ENCODE data around the gene USP9X. TPM values are rescaled to one million over a fixed set of nuclear protein-coding genes. Genes with fewer than 3 reads are reported as not detected.
A peak's percentile ranks its signal among the peaks of the same experiment; 100 is the strongest.

The USP9X gene
- total RNA-seq, 1 donor from 2014 or later, result 75.6 TPM

DNA sequence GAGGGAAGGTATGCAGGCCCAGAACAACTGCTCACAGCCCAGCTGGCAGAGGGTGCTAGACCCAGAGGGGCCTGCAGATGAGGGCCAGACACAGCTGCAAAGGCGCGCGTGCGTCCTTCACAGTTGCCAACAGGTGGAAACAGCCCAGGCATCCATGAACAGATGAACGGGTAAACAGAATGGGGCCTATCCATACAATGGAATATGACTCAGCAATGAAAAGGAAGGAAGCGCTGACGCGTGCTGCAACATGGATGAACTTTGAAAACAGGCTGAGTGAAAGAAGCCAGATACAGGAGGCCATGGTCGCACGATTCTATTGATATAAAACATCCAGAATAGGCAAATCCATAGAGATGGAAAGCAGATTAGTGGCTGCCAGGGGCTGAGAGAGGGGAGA lies 165.6 kb downstream of the USP9X start:
- Histone ChIP-seq H3K27me3 (ENCODE audit: low read depth) (no peaks in the 10 kb centered on the region), H3K9me3 (no peaks in the 10 kb centered on the region), H3K36me3 (no peaks in the 10 kb centered on the region), H3K4me3 (no peak overlapping the region), H3K27ac (no peak overlapping the region), H3K4me1 (no peaks in the 10 kb centered on the region)
- intact Hi-C loops (cut with DNase I), result no loop called here
- ATAC-seq (no peak), DNase-seq (no peak)
- TF ChIP-seq, protein P1, sequence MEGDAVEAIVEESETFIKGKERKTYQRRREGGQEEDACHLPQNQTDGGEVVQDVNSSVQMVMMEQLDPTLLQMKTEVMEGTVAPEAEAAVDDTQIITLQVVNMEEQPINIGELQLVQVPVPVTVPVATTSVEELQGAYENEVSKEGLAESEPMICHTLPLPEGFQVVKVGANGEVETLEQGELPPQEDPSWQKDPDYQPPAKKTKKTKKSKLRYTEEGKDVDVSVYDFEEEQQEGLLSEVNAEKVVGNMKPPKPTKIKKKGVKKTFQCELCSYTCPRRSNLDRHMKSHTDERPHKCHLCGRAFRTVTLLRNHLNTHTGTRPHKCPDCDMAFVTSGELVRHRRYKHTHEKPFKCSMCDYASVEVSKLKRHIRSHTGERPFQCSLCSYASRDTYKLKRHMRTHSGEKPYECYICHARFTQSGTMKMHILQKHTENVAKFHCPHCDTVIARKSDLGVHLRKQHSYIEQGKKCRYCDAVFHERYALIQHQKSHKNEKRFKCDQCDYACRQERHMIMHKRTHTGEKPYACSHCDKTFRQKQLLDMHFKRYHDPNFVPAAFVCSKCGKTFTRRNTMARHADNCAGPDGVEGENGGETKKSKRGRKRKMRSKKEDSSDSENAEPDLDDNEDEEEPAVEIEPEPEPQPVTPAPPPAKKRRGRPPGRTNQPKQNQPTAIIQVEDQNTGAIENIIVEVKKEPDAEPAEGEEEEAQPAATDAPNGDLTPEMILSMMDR (IDR thresholded peaks at IDR 0.05), result no peak

DNA sequence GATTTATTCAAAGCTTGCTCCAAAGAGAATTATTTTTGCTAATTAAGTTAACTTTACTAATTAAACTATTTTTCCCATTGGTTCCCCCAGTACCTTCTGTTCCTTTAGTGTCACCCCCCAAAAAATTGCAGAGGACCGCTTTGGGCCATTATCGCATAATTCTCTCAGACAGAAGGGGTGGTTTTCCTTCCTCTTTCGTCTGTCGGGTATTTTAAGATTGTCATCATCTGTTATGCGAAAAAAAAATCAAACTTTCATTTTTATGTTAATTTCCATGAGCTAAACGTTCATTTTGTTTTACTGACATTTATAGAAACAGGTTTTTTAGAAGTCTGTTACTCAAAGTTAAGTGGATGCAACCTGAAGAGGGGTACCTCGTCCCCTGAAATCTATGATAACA lies 172.6 kb downstream of the USP9X start:
- no peaks in the 10 kb centered on the region for H3K36me3 ChIP-seq
- intact Hi-C loops (cut with DNase I), result no loop called here
- H3K9me3 ChIP-seq, result no peaks in the 10 kb centered on the region
- ATAC-seq, result no peak
- no peak overlapping the region for H3K4me3 ChIP-seq
- no peaks in the 10 kb centered on the region for H3K27me3 ChIP-seq (ENCODE audit: low read depth)
- DNase-seq, result no peak
- no peak overlapping the region for H3K27ac ChIP-seq
- no peaks in the 10 kb centered on the region for H3K4me1 ChIP-seq
- TF ChIP-seq, protein P1 (IDR thresholded peaks at IDR 0.05), result no peak

DNA sequence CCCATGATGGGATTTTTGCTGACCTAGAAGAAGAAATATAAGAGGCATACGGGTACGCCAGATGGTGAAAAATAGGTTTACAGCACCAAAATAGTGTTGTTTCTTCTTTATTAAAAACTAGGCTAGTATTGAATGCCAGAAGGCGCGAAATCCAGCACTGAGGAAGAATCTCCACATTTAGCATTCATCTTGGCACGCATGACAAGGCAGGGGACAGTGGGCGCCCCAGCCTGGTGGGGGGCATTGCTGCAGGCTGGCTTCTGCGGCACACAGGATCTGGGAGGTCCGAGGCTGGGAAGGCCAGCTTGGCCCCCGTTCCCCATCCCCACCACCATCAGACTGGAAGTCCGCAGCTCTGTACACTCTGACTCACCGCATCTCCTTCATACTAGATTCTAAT lies 173.0 kb downstream of the USP9X start:
- Histone ChIP-seq H3K36me3 (no peaks in the 10 kb centered on the region), H3K4me3 (no peak overlapping the region), H3K27ac (no peak overlapping the region), H3K9me3 (no peaks in the 10 kb centered on the region), H3K4me1 (no peaks in the 10 kb centered on the region), H3K27me3 (ENCODE audit: low read depth) (no peaks in the 10 kb centered on the region)
- intact Hi-C loops (cut with DNase I), result no loop called here
- DNase-seq (no peak), ATAC-seq (no peak)
- TF ChIP-seq, protein P1 (IDR thresholded peaks at IDR 0.05), result no peak

DNA sequence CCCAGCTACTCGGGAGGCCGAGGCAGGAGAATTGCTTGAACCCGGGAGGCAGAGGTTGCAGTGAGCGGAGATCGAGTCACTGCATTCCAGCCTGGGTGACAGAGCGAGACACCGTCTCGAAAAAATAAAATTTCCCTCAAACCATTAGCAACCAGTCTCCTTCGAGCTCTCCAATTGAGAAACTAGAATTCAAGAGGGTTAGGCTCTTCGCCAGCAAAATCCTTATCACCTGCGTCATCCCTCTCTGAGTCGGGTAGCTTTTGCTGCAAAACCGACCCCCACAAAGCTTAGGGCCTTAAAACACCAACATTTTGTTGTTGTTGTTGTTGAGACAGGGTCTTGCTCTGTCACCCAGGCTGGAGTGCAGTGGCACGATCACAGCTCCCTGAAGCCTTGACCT lies 173.6 kb downstream of the USP9X start:
- intact Hi-C loops (cut with DNase I), result no loop called here
- DNase-seq, result no peak

DNA sequence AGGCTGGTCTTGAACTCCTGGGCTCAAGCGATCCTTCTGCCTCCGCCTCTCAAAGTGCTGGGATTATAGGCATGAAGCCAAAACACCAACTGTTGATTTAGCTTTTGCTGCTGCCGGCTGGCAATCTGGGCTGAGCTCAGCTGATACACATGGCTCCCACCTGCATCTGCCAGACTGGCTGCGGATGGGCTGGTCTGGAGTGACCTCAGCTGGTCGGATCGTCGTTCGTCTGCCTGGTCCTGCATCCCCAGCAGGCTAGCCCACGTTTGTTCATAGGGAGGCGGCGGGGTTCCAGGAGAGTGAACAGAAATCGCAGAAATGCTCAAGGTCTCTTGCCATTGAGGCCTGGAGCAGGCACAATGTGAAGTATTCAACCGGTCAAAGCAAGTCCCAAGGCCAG lies 174.3 kb downstream of the USP9X start:
- TF ChIP-seq, protein P1 (IDR thresholded peaks at IDR 0.05), result no peak
- ATAC-seq, result no peak
- intact Hi-C loops (cut with DNase I), result no loop called here
- Histone ChIP-seq H3K27ac (no peak overlapping the region), H3K4me3 (no peak overlapping the region), H3K9me3 (no peaks in the 10 kb centered on the region), H3K27me3 (ENCODE audit: low read depth) (no peaks in the 10 kb centered on the region), H3K36me3 (no peaks in the 10 kb centered on the region), H3K4me1 (no peaks in the 10 kb centered on the region)
- DNase-seq, result no peak

More for the DNA sequence above, 173.6 kb downstream of the USP9X start:
- Histone ChIP-seq H3K4me1 (no peaks in the 10 kb centered on the region), H3K36me3 (no peaks in the 10 kb centered on the region), H3K9me3 (no peaks in the 10 kb centered on the region), H3K4me3 (no peak overlapping the region), H3K27me3 (ENCODE audit: low read depth) (no peaks in the 10 kb centered on the region), H3K27ac (no peak overlapping the region)
- no peak for ATAC-seq
- TF ChIP-seq, protein P1 (IDR thresholded peaks at IDR 0.05), result no peak

DNA sequence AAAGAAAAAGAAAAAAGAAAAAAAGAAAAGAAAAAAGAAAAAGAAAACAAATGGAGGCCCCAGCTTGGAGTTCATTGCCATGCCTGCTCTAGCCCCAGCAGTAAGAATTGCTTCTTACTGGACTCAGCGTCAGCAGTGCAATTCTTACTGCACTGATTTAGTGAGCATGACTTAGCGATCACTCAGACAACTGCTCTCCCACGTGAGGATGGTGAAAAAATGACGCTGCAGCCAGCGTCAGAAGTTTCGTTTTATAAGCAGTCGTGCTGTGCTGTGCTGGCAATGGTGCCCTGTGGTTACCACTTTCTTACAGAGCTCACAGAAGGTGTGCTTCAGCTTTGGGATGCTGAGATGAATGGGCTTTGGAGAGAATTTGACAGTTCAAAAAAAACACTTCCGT lies 180.4 kb downstream of the USP9X start:
- H3K27ac ChIP-seq, result no peak overlapping the region
- no peaks in the 10 kb centered on the region for H3K4me1 ChIP-seq
- ATAC-seq (peak; percentile 56 to 74), DNase-seq (no peak)
- H3K9me3 ChIP-seq, result no peaks in the 10 kb centered on the region
- no peaks in the 10 kb centered on the region for H3K27me3 ChIP-seq (ENCODE audit: low read depth)
- no peaks in the 10 kb centered on the region for H3K36me3 ChIP-seq
- intact Hi-C loops (cut with DNase I), result no loop called here
- TF ChIP-seq, protein P1 (IDR thresholded peaks at IDR 0.05), result no peak
- peak overlapping the region; percentile 28 for H3K4me3 ChIP-seq
